GM18519 (cell line): ENCODE results near the gene WNT7B.
"Not testable (repeated sequence)": the region's sequence is repeated elsewhere in the genome, so short reads cannot be mapped to it uniquely, and the experiment has no call there.

Experiments used
- ATAC-seq: cut with Tn5 transposase; IDR thresholded peaks from one replicate; pipeline ENCODE4 v1.9.1; 2021; ENCODE audit warnings: mild to moderate bottlenecking, moderate library complexity; ENCODE audit not compliant: unreplicated experiment, low FRiP score

Gene WNT7B

GRCh38 chr22:46008836-46009596 lies 32.1 kb upstream of the WNT7B start:
- ATAC-seq: no peak

DNA sequence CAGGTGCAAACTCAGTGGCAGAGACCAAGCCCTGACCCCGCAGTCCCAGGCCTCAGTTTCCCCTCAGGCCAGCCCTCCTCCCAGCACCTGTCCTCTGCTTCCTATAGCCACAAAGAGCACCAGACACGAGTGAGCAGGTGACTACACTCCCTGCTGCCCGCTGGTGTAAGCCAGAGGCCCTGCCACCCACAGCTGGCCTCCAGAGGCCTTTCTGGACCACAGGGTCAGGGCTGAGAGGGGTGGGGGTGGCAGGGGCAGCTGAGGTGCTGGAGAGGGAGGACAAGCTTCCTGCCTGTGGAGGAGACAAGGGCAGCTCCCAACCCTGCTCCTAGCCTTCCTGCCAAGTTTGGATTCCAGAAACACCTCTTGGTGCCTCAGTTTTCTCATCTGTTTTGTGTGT lies 31.3 kb upstream of the WNT7B start:
- no peak for ATAC-seq

GRCh38 chr22:46007848-46008261 lies 30.9 kb upstream of the WNT7B start:
- ATAC-seq: no peak

GRCh38 chr22:46007003-46007847 lies 30.3 kb upstream of the WNT7B start:
- ATAC-seq: no peak

GRCh38 chr22:46006379-46007002 lies 29.5 kb upstream of the WNT7B start:
- no peak for ATAC-seq

DNA sequence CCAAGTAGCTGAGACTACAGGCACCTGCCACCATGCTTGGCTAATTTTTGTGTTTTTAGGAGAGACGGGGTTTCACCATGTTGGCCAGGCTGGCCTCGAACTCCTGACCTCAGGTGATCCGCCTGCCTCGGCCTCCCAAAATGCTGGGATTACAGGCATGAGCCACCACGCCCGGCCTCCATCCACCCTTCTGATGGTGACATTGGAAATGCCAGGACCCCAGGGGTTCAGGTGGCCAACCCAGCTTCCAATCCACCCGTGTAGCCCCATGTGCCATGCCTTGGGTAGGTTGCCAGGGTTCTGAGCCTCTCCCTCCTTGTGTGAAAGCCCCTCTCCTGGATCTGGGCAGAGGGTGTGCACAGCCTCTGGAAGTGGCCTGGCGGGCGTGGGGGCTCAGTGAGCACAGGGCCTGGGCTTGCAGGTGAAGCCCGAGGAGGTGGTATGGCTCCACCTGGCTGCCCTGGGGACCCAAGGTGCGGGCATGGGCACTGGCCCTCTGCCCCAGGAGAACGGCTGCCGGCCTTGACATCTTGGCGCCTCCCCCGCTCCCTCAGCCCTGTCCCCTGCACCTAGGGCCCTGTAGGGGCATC lies 28.2 kb upstream of the WNT7B start:
- ATAC-seq: not testable (repeated sequence)

- ATAC-seq: no peak
Observed at GRCh38 chr22:46004105-46004866, 27.3 kb upstream of the WNT7B start.

GRCh38 chr22:46003271-46004091 lies 26.5 kb upstream of the WNT7B start:
- ATAC-seq: no peak

GRCh38 chr22:46002757-46003270 lies 25.9 kb upstream of the WNT7B start:
- no peak for ATAC-seq

DNA sequence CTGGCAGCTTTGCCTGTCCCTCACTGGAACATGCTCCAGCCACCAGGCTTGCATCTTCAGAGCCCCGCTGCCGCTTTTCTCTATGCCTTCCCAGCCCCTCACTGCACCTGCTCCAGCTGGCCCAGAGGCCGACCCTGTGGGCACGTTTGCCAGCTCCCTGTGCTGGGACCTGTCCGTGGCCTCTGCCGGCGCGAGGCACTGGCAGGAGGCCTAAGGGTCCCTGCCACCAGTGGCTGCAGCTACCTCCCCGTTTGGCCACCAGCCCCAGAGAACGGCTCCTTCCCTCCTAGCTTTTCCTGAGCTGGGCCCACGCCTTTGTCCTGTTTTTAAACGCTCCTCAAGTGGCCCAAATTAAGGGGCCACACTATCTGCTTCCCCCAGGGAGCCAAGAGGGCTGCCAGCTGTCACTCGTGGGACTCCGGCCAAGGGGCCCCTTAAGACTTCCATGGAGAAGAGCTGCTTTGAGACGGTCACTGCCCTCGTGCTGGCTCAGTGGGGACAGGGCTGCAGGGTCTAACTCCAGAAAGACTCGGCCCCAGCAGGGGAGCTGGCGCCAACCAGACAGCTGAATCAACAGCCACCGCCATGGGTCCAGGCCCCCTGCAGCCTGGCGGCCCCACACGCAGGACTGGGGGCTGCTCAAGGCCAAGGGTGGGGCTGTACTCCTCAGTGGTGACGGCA lies 24.6 kb upstream of the WNT7B start:
- no peak for ATAC-seq

GRCh38 chr22:46001046-46001425 lies 24.1 kb upstream of the WNT7B start:
- ATAC-seq: no peak

DNA sequence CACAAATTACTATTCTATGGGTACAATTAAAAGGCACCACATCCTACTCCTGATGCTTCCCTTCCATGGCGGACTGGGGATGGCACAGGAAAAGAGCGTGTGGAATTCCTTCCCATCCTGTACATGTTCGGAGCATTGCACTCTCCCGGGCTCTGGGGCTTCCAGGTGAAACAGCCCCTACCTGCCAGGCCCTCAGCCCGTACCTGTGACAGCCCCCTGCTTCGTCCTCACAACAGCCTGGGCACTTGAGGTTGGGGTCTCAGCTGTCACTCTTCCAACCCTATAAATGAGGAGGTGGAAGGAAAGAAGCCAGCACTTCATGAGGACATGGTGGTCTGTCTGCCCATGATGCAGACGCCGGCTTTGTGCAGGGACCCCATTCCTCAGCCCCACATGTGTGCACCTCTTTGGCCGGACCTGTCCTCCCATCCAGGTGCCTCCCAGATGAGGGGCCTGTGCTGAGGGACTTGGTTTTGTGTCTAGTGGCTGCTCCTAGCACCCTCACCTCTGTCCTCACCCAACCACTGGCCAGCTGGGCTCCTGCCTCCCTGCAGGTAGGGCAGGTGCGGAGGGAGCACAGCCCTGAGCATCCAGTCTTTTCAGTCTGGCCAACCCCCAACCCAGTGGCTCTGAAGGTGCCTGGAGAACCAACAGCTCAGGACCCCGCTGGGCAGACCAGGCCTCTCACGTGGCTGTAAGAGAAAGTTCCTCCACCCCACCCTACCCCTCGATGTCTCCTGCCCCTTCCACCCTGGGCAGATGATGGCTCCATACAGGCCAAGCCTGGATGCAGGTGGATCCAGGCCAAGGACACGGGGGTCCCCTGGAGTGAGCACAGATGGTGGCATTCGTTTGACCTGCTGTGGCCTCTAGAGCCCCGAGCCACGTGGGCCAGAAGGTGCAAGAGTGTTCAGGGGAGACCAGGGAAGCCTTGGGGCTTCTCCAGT lies 23.4 kb upstream of the WNT7B start:
- no peak for ATAC-seq

DNA sequence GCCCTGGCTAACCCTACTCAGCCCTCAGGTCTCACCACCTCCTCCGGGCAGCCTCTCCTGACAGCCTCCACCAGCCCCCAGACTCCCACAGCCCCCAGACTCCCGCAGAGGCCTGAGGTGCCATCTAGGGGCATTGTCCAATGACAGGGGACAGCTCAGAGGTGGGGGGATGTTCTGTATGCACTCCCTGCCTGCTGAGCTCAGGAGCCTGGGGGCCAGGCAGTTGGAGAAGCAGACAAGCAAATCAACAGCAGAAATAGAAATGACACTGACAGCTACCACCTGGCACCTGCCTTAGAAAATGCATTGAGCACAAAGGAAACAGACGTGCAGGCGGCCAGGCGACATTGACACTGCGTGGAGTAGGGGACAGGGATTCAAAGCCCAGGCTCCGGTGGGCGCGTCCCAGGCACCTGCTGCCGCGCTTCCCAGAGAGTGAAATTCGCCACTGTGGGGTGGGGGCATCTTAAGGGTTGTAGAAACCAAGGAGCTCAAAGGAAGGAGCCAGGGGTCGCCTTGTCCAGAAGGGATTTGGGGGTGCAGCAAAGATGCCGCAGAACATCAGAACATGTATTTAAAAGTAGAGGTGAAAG lies 22.5 kb upstream of the WNT7B start:
- no peak for ATAC-seq

DNA sequence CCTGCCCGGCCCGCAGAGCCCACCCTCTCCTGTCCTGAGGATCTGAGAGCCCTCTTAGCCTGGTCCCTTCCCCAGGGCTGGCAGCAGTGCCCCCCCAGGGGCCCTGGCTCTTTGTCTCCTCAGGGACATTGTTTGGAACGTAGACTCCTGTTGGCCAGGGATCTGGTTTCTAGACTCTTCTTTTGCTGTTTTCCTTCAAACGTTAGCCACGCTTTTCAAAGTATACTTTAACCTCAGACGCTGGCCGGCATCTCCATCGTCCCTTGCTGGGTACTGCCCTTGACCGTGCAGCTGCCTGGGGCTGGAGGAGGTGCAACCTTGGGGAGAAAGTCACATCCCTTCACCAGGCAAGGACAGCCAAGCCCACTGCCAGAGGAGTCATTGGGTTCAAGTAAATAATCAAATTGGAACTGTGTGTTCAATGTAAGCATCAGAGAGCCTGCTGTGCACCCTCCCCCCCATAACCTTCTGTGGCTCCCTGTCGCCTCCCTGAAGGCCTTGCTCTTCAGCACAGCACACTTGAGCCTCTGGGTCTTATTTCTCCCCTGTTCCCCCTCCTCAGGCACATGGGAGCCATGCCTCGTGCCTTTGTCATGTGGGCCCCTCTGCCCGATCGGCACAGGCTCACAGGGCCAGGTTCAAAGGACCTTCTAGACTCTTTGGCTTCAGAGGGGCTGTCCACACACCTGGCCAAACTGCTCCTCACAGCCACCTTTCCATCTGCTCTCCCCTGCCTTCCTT lies 21.8 kb upstream of the WNT7B start:
- no peak for ATAC-seq

DNA sequence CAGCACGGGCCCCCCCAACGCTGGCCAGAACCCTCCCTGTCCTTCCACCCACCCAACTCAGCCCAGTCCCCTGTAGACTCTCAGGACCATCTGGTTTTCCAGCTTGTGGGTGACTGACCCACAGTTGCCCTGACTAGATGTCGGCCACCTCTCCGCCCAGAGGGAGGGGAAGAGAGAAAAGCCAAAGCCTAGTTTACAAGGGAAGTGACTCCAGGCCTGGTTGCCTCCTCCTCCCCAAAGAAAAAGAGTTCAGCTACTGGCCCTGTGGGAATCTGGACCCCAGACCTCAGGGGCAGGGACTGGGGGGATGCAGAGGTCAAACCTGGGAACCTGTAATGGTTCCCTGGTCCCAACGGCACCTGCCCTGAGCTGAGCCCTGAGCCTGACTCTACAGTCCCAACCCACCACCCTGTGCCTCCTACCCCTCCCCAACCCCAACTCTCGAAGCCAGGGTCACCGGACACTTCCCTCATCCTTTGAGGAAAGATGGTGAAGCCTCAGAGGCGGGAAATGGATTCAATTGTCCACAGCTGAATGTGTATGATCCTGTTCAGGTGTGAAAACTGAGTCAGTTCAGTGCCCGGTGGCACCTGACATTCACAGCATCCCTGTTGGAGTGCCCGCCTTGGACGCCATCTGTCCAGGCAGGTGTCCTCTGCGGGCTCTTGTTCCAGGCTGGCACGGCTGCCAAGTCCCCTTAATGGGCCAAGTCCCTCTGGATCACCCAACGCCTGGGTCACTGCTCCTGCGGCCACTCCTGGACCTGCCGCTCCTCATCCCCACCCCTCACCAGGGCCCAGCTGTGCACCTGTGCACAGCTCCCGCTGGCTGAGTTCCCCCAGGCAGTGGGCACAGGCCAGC lies 21.0 kb upstream of the WNT7B start:
- ATAC-seq: no peak
